GM19467 (cell line): ENCODE data around the gene MT1B.

Experiments used
- ATAC-seq: cut with Tn5 transposase; IDR thresholded peaks from one replicate; pipeline ENCODE4 v1.9.1; 2021; ENCODE audit warnings: mild to moderate bottlenecking, moderate library complexity; ENCODE audit not compliant: unreplicated experiment

The MT1B gene

DNA sequence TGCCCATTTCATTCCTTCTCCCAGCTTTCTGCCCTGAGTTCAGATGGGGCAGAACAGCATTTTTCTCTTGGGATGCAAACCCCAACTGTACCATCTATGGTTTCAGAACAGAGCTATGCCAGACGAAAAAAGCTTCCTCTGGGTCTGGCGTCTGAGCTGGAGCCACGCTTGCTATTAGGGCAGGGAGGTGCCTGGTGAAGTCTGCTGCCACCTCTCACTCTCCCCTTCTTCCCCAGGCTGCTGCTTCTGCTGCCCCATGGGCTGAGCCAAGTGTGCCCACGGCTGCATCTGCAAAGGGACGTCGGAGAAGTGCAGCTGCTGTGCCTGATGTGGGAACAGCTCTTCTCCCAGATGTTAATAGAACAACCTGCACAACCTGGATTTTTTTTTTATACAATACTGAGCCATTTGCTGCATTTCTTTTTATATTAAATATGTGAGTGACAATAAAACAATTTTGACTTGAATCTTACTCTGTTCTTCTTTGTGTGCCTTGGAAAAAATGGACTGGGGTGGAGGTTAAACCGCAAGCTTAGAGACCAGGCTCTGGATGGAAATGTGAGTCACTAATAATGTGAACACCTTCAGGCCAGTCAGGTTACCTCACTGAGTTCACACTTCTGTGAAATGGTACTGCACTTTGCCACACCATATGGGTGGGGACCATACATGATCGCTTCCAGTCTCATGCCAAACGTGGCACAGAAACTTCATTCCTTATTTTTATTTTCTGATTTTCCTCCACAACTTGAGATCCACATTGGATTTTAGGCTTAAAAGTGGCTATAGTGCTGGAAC is 14.9 kb upstream of the MT1B start:
- no peak for ATAC-seq

GRCh38 chr16:56637814-56638750 is 13.6 kb upstream of the MT1B start, which contains the start of gene MT1A:
TSS of gene MT1A (plus strand) at chr16:56638666. CDS start at chr16:56638739, 73 bp downstream.
- ATAC-seq: no peak

- no peak for ATAC-seq
These were observed 12.6 kb upstream of the MT1B start for GRCh38 chr16:56639045-56639444.

DNA sequence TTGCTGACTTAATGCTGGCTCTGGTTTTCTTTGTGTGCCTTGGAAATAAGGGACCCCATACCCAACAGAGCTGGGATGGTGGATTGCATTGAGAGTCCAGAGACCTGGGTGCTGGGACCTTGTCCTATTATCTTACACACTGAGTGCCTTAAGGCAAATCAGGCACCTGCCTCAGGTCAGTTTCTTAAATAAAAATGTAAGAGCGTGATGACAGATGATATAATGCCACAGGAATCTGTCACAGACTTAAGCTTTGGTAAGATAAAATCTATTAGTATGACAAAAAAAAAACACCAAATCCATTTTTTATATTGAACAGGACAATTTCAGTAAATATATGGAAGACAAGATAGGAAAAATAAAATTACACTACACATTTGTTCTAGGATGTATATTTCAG is 11.6 kb upstream of the MT1B start:
- ATAC-seq: no peak

DNA sequence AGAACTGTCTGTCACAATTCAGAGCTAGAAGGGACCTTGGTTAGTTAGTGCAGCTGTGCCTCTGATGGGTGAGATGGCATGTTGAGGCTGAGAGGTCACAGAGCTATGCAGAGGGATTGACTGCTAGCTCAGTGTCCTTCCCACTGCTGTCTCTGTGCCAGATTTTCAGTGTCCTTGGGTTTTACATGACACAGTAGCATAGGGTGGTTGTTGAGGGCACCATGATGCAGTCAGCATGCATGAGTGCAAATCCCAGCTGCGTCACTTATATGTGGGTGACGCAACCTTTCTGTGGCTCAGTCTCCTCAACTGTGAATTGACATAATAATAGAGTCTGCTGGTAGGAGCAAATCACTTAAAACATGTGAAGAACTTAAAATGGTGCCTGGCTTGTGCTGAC is 10.5 kb upstream of the MT1B start:
- ATAC-seq: no peak

GRCh38 chr16:56643080-56643778 is 8.5 kb upstream of the MT1B start:
- no peak for ATAC-seq

GRCh38 chr16:56643833-56644232 is 7.9 kb upstream of the MT1B start:
- no peak for ATAC-seq

DNA sequence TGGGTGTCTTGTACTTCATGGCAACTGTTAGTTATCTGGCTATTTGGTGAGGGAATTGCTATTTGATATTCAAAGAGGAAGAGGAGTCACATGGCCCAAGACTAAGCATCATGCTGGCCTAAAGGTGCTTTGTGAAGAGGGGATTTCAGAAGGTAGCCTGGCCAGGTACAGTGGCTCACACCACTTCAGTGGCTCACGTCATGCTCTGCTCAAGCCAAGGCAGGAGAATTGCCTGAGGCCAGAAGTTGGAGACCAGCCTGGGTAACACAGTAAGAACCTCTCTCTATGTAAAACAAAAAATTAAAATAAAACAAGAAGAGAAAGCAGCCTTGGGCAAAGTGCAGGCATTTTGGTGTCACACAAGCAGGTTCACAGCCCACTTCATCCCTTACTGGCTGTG is 6.4 kb upstream of the MT1B start:
- ATAC-seq: no peak

DNA sequence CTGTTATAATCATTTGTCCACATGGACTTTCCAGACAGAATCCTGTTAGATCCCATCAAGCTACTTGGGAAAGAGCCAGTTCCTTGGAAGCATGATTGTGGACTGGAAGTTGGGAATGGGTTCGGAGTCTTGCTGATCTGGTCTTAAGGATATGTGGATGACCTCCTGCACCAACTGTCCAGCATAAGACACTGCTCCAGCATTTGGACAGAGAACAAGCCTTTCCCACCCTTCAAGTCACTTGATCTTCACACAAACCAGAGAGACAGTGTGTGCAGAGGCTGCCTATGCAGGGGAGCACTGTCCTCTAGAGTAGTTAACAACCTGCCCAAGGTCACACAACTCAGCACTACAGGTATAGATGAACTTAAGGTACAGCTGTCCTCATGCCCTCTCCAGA is 5.8 kb upstream of the MT1B start:
- no peak for ATAC-seq

DNA sequence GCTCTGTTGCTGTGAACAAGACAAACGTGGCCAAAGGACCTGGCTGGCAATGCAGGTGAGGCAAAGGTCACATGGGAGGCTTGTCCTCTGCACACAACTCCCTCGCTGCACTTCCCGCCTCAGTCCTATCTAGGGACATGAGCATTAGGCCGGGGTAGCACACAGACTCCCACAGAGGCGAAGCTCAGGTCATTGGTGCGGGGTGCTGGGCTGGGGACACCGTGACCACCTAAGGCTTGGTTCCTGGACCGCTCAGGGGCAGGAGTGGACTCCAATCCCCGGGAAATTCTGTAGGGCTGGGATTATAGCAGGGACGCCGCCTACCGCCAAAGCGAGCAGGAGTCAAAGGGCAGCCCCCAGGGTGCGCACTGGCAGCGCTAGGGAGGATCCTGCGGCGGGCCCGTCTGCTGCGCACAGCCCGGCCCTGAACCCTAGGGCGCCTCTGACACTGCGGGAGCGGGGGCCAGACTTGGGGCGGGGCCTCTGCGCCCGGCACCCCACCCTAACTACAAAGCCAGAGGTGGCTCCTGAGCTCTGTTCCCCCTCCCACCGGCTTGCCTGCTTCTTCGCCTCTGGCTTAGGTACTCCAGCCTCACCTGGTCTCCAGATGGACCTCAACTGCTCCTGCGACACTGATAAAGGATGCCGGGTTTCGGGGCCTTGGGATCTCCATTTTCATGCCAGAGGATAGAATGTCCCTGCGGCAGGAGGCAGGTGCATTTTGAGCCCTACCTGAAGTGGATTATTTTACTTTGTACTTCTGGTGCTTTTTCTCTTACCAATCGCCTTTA is 3.9 kb upstream of the MT1B start:
- ATAC-seq: no peak

GRCh38 chr16:56649271-56649670 is 2.4 kb upstream of the MT1B start:
- no peak for ATAC-seq

- no peak for ATAC-seq
These were observed 1.9 kb upstream of the MT1B start for GRCh38 chr16:56649820-56650219.

GRCh38 chr16:56652600-56652999 is 914 bp downstream of the MT1B start:
- ATAC-seq: no peak

GRCh38 chr16:56653218-56653617 is 1.5 kb downstream of the MT1B start:
- no peak for ATAC-seq

GRCh38 chr16:56657555-56658326 is 6.1 kb downstream of the MT1B start, which contains the start of gene MT1F:
TSS of gene MT1F (plus strand) at chr16:56657959. CDS start at chr16:56658059, 100 bp downstream.
- no peak for ATAC-seq

DNA sequence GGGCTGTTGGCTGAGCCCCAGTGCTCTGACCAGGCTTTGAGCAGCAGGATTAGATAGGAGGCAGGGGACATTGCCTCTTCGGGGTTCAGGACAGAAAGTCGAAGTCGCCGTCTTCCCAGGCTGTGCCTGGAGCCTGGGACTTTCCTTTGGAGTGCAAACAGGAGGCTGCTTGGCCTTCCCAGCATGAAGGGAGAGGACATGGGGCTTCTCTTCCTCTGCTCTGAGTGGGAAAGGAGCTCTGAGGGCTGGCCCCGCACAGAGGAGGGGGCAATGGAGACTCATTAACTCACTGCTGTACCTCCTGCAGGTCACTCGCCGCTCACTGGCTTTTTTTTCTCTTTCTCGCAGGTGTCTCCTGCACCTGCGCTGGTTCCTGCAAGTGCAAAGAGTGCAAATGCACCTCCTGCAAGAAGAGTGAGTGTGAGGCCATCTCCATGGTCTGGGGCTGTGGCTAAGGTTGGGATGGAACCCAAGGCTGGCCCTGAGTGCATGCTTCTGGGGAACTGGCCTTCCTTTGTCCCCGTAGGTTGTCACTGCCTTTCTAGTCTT is 6.7 kb downstream of the MT1B start:
- no peak for ATAC-seq

- ATAC-seq: no peak
These were observed 11.0 kb downstream of the MT1B start for GRCh38 chr16:56662357-56663354.

DNA sequence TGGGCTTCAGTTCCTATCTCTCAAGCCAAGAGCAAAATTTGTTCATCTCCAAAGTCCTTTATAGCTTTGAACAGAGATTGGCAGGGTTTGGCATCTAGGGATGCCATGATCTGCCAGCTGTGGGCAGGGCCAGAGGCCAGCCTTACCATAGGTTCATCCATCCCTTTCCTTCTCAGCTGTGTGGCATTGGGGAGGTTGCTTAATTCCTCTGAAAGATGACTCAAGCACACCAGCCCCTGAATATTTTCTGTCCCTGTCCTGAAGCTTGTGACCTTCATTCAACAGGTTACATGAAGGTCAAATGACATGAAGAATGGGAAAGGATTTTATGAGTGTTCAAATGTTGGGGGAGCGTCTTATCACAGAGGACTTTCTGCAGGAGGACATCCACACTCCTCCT is 12.8 kb downstream of the MT1B start:
- ATAC-seq: no peak
